ENCODE results near the gene SAMD14. TPM values are rescaled to one million over a fixed set of nuclear protein-coding genes. Genes with fewer than 3 reads are reported as not detected.

The SAMD14 gene
- total and polyA plus RNA-seq, 3 experiments from 2014 or later, result 0.92 to 1.3 TPM; not detected in 1

DNA sequence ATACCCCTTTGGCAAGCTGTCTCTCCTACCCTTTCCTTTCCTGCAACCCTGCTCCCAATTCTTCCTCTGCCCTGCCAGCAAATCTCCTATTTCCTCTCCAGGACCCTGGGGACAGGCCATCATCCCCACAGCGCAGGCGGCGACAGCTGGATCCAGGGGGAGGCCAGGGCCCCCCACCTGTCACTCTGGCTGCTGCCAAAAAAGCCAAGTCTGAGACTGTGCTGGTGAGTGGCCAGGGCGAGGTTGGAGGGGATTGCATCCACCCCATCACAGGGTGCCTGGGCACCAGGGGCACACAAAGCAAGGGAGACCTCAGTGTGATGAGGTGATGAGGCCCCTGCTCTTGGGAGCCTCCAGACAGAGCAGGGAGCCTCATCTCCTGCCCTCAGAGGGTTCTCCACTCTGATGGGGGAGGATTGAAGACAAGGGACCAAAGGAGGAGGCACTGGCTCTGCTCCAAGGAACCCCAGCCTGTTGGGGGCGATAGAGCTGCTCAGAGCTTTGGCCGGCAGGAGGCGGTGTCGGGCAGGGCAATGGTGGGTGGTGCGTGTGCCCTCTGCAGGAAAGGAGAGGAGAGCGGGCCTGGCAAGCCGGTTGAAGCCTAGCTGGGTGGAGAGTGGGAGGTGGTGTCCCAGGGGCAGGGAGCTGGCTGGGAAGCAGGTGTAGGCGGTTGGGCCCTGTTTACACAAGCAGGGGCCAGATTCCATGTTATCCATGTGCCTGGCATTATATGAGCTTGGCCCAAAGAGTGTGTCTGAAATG lies 50.4 kb downstream of the SAMD14 start:
- Mint-ChIP-seq H3K27me3 (peaks cover 0 to 4% of the 10 kb centered on the region in 2 donors), H3K4me3 (no peak overlapping the region), H3K9me3 (no peaks in the 10 kb centered on the region), H3K27ac (no peak overlapping the region), H3K36me3 (peaks cover 3 to 34% (median 4%) of the 10 kb centered on the region in 3 donors), H3K4me1 (no peaks in the 10 kb centered on the region)
- H3K27ac ChIP-seq (ENCODE audit: low read depth, low read length), result no peak overlapping the region
- H3K4me1 ChIP-seq (ENCODE audit: insufficient read depth, low read length), result no peaks in the 10 kb centered on the region
- H3K4me3 ChIP-seq (ENCODE audit: low read length), result no peak overlapping the region
- no peaks in the 10 kb centered on the region for H3K27me3 ChIP-seq (ENCODE audit: insufficient read depth, low read length, poor library complexity, severe bottlenecking)
- no peak for DNase-seq
- ChIA-PET POLR2A (no interaction called here), CTCF (interaction anchor here (1.3 to 1.8 kb wide), 3 partner anchors 8 to 15 kb away, joined by 3 to 5 read pairs (median 4); partner anchors contain the start of gene PDK2)
- no peaks in the 10 kb centered on the region for H3K9me3 ChIP-seq (ENCODE audit: low read length)
- H3K36me3 ChIP-seq (ENCODE audit: insufficient read depth, low read length), result no peaks in the 10 kb centered on the region

DNA sequence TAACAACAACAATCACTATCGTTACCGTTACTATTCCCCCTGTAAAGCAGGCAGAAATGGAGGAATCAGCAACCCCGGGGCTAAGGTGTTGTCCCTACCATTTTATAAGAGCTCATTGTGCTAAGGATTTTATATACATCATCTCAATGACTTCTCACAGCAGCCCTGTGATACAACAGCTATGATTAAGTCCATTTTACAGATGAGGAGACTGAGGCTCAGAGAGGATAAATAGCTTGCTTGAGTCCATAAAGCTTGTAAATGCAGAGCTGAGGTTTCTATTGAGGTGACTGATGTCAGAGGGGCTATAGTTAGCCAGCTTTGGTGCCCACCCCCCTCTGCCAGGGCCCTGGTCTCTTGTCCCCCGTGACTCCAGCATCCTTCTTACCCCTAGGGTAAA lies 51.5 kb downstream of the SAMD14 start:
- Histone ChIP-seq H3K4me3 (ENCODE audit: low read length) (no peak overlapping the region), H3K27me3 (ENCODE audit: insufficient read depth, low read length, poor library complexity, severe bottlenecking) (no peaks in the 10 kb centered on the region), H3K9me3 (ENCODE audit: low read length) (no peaks in the 10 kb centered on the region), H3K4me1 (ENCODE audit: insufficient read depth, low read length) (no peaks in the 10 kb centered on the region), H3K36me3 (ENCODE audit: insufficient read depth, low read length) (no peaks in the 10 kb centered on the region), H3K27ac (ENCODE audit: low read depth, low read length) (no peak overlapping the region)
- H3K36me3 Mint-ChIP-seq, result peaks cover 3 to 35% (median 5%) of the 10 kb centered on the region in 3 donors
- H3K27ac Mint-ChIP-seq, result no peak overlapping the region
- CTCF ChIA-PET, result interaction anchor here (1.6 to 2.2 kb wide), 2 partner anchors 10 to 16 kb away, joined by 3 to 10 read pairs; no protein-coding TSS in a partner anchor
- no peaks in the 10 kb centered on the region for H3K4me1 Mint-ChIP-seq
- no peak overlapping the region for H3K4me3 Mint-ChIP-seq
- no peaks in the 10 kb centered on the region for H3K9me3 Mint-ChIP-seq
- no peak for DNase-seq
- POLR2A ChIA-PET, result no interaction called here
- H3K27me3 Mint-ChIP-seq, result peaks cover 0 to 4% of the 10 kb centered on the region in 2 donors

DNA sequence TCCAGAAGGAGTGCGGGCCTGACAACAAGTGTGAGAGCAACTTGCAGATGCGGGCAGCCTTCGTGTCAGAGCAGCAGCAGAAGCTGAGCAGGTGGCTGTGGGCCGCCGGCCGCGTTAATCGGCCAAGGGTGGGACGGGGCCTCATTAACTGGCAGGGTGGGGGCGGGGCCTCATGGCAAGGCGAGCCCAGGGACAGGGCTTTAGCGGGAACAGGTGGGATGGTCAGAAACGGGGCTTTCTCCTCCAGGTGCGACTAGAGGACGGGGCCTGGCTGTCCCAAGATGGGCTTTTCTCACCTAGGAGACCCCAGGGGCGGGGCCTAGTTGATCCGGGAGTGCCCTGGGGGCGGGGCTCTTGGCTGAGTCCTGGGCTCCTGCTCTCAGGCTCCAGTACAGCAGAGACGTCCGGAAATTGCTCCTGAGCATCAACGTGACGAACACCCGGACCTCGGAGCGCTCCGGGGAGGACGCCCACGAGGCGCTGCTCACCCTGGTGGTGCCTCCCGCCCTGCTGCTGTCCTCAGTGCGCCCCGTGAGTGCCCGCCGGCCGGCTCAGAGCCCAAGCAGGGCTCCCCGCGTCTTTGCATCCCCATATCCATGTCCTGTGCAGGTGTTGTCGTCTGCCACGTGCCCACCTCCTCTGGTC lies 53.2 kb downstream of the SAMD14 start:
- ChIA-PET POLR2A (no interaction called here), CTCF (interaction anchor here (1.1 to 2.2 kb wide), 2 partner anchors 11 to 17 kb away, joined by 4 to 10 read pairs; no protein-coding TSS in a partner anchor)
- peaks cover 0 to 4% of the 10 kb centered on the region in 2 donors for H3K27me3 Mint-ChIP-seq
- H3K27ac Mint-ChIP-seq, result peak overlapping the region in 1 of 8 donors; percentile 60
- H3K4me3 Mint-ChIP-seq, result no peak overlapping the region
- peaks cover 3 to 36% (median 5%) of the 10 kb centered on the region in 3 donors for H3K36me3 Mint-ChIP-seq
- no peaks in the 10 kb centered on the region for H3K36me3 ChIP-seq (ENCODE audit: insufficient read depth, low read length)
- H3K27me3 ChIP-seq (ENCODE audit: insufficient read depth, low read length, poor library complexity, severe bottlenecking), result no peaks in the 10 kb centered on the region
- no peak overlapping the region for H3K27ac ChIP-seq (ENCODE audit: low read depth, low read length)
- no peak overlapping the region for H3K4me3 ChIP-seq (ENCODE audit: low read length)
- DNase-seq, result no peak
- H3K4me1 ChIP-seq (ENCODE audit: insufficient read depth, low read length), result no peaks in the 10 kb centered on the region
- H3K9me3 Mint-ChIP-seq, result no peaks in the 10 kb centered on the region
- H3K4me1 Mint-ChIP-seq, result no peaks in the 10 kb centered on the region
- H3K9me3 ChIP-seq (ENCODE audit: low read length), result no peaks in the 10 kb centered on the region

DNA sequence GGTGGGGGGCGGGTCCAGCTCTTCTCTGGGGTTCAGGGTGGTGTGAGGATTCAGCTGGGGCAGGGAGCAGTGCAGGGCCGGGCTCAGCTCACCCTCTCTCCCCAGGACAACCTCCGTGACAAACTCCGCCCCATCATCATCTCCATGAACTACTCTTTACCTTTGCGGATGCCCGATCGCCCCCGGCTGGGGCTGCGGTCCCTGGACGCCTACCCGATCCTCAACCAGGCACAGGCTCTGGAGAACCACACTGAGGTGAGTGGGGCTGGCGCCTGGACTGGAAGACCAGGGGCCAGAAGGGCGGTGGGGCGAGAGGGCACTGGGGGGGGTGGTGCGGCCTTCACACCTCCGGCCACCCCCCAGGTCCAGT lies 53.8 kb downstream of the SAMD14 start:
- ChIA-PET CTCF (interaction anchor here (1.2 kb wide), 1 partner anchor 11 kb away, joined by 4 read pairs; no protein-coding TSS in a partner anchor), POLR2A (no interaction called here)
- no peak overlapping the region for H3K4me3 Mint-ChIP-seq
- H3K9me3 Mint-ChIP-seq, result no peaks in the 10 kb centered on the region
- H3K27me3 Mint-ChIP-seq, result peaks cover 0 to 4% of the 10 kb centered on the region in 2 donors
- H3K4me1 Mint-ChIP-seq, result no peaks in the 10 kb centered on the region
- Histone ChIP-seq H3K27me3 (ENCODE audit: insufficient read depth, low read length, poor library complexity, severe bottlenecking) (no peaks in the 10 kb centered on the region), H3K4me3 (ENCODE audit: low read length) (no peak overlapping the region), H3K27ac (ENCODE audit: low read depth, low read length) (no peak overlapping the region), H3K4me1 (ENCODE audit: insufficient read depth, low read length) (no peaks in the 10 kb centered on the region), H3K9me3 (ENCODE audit: low read length) (no peaks in the 10 kb centered on the region), H3K36me3 (ENCODE audit: insufficient read depth, low read length) (no peaks in the 10 kb centered on the region)
- H3K27ac Mint-ChIP-seq, result no peak overlapping the region
- H3K36me3 Mint-ChIP-seq, result peaks cover 3 to 37% (median 9%) of the 10 kb centered on the region in 3 donors
- DNase-seq, result no peak

DNA sequence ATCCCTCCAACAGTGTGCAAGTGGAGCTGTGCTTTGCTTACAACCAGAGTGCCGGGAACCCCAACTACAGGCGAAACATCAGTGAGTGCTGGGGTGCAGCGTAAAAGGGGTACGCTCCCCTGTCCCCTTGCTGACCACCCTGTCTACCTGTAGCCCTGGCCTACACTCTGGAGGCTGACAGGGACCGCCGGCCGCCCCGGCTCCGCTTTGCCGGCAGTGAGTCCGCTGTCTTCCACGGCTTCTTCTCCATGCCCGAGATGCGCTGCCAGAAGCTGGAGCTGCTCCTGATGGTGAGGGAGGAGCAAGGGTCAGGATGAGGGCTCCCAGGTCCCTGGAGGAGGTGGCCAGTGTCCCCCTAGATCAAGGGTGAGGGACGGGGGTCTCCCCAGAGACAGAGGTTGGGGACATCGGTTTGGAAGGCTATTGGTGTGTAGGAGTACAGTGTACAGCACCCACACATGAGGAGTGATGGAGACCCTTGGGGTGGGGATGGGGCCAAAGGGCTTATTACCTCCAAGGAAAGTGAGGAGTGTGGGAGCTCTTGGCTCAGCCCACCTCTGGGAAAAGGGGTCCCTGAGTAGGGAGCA lies 54.4 kb downstream of the SAMD14 start:
- peaks cover 3 to 37% (median 10%) of the 10 kb centered on the region in 3 donors for H3K36me3 Mint-ChIP-seq
- DNase-seq, result no peak
- Histone ChIP-seq H3K4me3 (ENCODE audit: low read length) (no peak overlapping the region), H3K27me3 (ENCODE audit: insufficient read depth, low read length, poor library complexity, severe bottlenecking) (no peaks in the 10 kb centered on the region), H3K36me3 (ENCODE audit: insufficient read depth, low read length) (no peaks in the 10 kb centered on the region), H3K9me3 (ENCODE audit: low read length) (no peaks in the 10 kb centered on the region), H3K27ac (ENCODE audit: low read depth, low read length) (no peak overlapping the region), H3K4me1 (ENCODE audit: insufficient read depth, low read length) (no peaks in the 10 kb centered on the region)
- no peaks in the 10 kb centered on the region for H3K4me1 Mint-ChIP-seq
- H3K4me3 Mint-ChIP-seq, result no peak overlapping the region
- ChIA-PET POLR2A (no interaction called here), CTCF (interaction anchor here (1.2 kb wide), 1 partner anchor 12 kb away, joined by 4 read pairs; no protein-coding TSS in a partner anchor)
- no peak overlapping the region for H3K27ac Mint-ChIP-seq
- H3K27me3 Mint-ChIP-seq, result peaks cover 0 to 2% of the 10 kb centered on the region in 2 donors
- no peaks in the 10 kb centered on the region for H3K9me3 Mint-ChIP-seq

DNA sequence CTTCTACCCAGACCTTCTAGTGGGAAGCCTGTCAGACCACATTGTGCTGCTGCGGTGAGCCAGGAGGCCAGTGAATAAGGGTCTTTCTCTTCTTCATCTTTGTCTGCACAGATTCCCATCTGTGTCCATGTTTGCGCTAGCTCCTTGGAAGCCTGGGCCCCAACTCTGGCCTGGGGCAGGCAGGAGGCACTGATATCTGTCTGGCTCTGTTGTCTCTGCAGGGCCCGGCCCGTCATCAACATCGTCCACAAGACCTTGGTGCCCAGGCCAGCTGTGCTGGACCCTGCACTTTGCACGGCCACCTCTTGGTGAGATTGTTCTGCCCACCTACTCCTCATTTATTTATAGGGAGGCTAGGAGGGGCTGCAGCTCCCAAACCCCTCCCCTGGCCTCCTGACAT lies 55.7 kb downstream of the SAMD14 start:
- Histone ChIP-seq H3K9me3 (ENCODE audit: low read length) (no peaks in the 10 kb centered on the region), H3K27ac (ENCODE audit: low read depth, low read length) (no peak overlapping the region), H3K36me3 (ENCODE audit: insufficient read depth, low read length) (no peaks in the 10 kb centered on the region), H3K27me3 (ENCODE audit: insufficient read depth, low read length, poor library complexity, severe bottlenecking) (no peaks in the 10 kb centered on the region), H3K4me3 (ENCODE audit: low read length) (no peak overlapping the region), H3K4me1 (ENCODE audit: insufficient read depth, low read length) (no peaks in the 10 kb centered on the region)
- no peaks in the 10 kb centered on the region for H3K27me3 Mint-ChIP-seq
- ChIA-PET CTCF (interaction anchor here (1.0 kb wide), 1 partner anchor 13 kb away, joined by 8 read pairs; no protein-coding TSS in a partner anchor), POLR2A (no interaction called here)
- no peaks in the 10 kb centered on the region for H3K9me3 Mint-ChIP-seq
- no peak overlapping the region for H3K4me3 Mint-ChIP-seq
- peaks cover 3 to 36% (median 10%) of the 10 kb centered on the region in 3 donors for H3K36me3 Mint-ChIP-seq
- H3K27ac Mint-ChIP-seq, result peak overlapping the region in 1 of 8 donors; percentile 2
- H3K4me1 Mint-ChIP-seq, result no peaks in the 10 kb centered on the region
- DNase-seq, result no peak

DNA sequence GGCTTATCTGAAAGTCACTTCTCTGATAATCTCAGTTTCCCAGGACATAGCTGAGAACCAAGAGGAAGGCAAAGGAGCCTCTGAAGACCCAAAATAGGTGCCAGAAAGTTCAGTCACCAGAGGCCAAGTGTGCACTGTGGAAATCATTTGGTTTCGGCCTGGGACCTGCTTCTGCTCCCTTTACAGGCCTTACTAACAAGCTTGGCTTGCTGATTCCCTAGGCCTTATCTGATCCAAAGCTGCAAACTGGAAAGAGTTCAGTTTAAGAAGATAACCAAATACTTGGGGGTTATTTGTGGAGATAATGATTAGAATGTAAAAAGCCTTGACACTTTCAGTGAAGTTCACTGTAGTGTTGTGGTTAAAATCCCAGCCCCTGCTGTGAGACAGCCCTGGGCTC lies 57.0 kb downstream of the SAMD14 start:
- H3K27me3 Mint-ChIP-seq, result no peaks in the 10 kb centered on the region
- Histone ChIP-seq H3K27ac (ENCODE audit: low read depth, low read length) (no peak overlapping the region), H3K4me1 (ENCODE audit: insufficient read depth, low read length) (no peaks in the 10 kb centered on the region), H3K9me3 (ENCODE audit: low read length) (no peaks in the 10 kb centered on the region), H3K36me3 (ENCODE audit: insufficient read depth, low read length) (no peaks in the 10 kb centered on the region), H3K4me3 (ENCODE audit: low read length) (no peak overlapping the region), H3K27me3 (ENCODE audit: insufficient read depth, low read length, poor library complexity, severe bottlenecking) (no peaks in the 10 kb centered on the region)
- DNase-seq, result no peak
- POLR2A ChIA-PET, result no interaction called here
- CTCF ChIA-PET, result interaction anchor here (1.5 to 1.8 kb wide), 2 partner anchors 21 to 75 kb away, joined by 4 to 6 read pairs; no protein-coding TSS in a partner anchor
- no peaks in the 10 kb centered on the region for H3K4me1 Mint-ChIP-seq
- H3K27ac Mint-ChIP-seq, result peak overlapping the region in 1 of 8 donors; percentile 13
- no peaks in the 10 kb centered on the region for H3K9me3 Mint-ChIP-seq
- H3K36me3 Mint-ChIP-seq, result peaks cover 3 to 35% (median 10%) of the 10 kb centered on the region in 3 donors
- H3K4me3 Mint-ChIP-seq, result no peak overlapping the region

DNA sequence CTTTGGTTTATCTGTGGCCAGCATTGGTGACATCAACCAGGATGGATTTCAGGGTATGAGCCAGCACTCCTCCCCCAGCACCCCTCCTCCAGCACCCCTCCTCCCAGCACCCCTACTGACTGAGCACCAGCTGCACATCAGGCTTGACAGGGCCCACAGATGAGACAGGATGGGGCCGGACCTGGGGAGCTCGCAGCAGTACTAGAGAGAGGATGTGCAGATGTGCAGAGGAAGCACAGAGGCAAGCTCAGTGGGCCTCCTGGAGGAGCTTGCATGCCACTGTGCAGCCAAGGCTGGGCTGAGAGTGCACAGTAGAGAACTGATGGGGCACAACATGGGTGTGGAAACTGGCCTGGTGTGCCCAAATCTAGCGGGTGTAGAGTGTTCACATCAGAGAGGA lies 57.8 kb downstream of the SAMD14 start:
- POLR2A ChIA-PET, result no interaction called here
- peaks cover 3 to 28% (median 10%) of the 10 kb centered on the region in 3 donors for H3K36me3 Mint-ChIP-seq

More for the DNA sequence above, 57.8 kb downstream of the SAMD14 start:
- no peaks in the 10 kb centered on the region for H3K4me1 Mint-ChIP-seq
- no peak overlapping the region for H3K27ac ChIP-seq (ENCODE audit: low read depth, low read length)
- no peak overlapping the region for H3K4me3 Mint-ChIP-seq
- H3K9me3 Mint-ChIP-seq, result no peaks in the 10 kb centered on the region
- H3K4me1 ChIP-seq (ENCODE audit: insufficient read depth, low read length), result no peaks in the 10 kb centered on the region
- no peak for DNase-seq
- H3K36me3 ChIP-seq (ENCODE audit: insufficient read depth, low read length), result no peaks in the 10 kb centered on the region
- CTCF ChIA-PET, result interaction anchor here (1.5 to 1.8 kb wide), 2 partner anchors 22 to 74 kb away, joined by 4 to 6 read pairs; no protein-coding TSS in a partner anchor
- H3K4me3 ChIP-seq (ENCODE audit: low read length), result no peak overlapping the region
- H3K9me3 ChIP-seq (ENCODE audit: low read length), result no peaks in the 10 kb centered on the region
- no peaks in the 10 kb centered on the region for H3K27me3 Mint-ChIP-seq
- H3K27ac Mint-ChIP-seq, result no peak overlapping the region
- H3K27me3 ChIP-seq (ENCODE audit: insufficient read depth, low read length, poor library complexity, severe bottlenecking), result no peaks in the 10 kb centered on the region
